ENCODE results near the gene UGT1A5.
"Not testable (repeated sequence)": the region's sequence is repeated elsewhere in the genome, so short reads cannot be mapped to it uniquely, and the experiment has no call there.

The UGT1A5 gene

GRCh38 chr2:233746475-233747282 is 34.0 kb downstream of the UGT1A5 start:
- no peak for DNase-seq (ENCODE audit: low read depth in 2 of 2)

- no peak for DNase-seq (ENCODE audit: low read depth in 2 of 2)
These were observed 34.5 kb downstream of the UGT1A5 start for GRCh38 chr2:233747283-233747544.

DNA sequence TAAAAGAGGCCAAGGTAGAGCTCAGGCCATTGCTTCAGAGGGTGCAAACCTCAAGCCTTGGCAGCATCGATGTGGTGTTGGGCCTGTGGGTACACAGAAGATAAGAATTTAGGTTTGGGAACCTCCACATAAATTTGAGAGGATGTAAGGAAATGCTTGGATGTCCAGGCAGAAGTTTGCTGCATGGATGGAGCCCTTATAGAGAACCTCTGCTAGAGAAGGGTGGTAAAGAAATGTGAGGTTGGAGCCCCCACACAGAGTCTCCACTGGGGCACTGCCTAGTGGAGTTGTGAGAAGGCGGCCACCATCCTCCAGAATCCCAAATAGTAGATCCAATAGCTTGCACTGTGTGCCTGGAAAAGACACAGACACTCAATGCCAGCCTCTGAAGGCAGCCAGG is 38.0 kb downstream of the UGT1A5 start:
- DNase-seq (ENCODE audit: low read depth in 2 of 2) = not testable (repeated sequence)

DNA sequence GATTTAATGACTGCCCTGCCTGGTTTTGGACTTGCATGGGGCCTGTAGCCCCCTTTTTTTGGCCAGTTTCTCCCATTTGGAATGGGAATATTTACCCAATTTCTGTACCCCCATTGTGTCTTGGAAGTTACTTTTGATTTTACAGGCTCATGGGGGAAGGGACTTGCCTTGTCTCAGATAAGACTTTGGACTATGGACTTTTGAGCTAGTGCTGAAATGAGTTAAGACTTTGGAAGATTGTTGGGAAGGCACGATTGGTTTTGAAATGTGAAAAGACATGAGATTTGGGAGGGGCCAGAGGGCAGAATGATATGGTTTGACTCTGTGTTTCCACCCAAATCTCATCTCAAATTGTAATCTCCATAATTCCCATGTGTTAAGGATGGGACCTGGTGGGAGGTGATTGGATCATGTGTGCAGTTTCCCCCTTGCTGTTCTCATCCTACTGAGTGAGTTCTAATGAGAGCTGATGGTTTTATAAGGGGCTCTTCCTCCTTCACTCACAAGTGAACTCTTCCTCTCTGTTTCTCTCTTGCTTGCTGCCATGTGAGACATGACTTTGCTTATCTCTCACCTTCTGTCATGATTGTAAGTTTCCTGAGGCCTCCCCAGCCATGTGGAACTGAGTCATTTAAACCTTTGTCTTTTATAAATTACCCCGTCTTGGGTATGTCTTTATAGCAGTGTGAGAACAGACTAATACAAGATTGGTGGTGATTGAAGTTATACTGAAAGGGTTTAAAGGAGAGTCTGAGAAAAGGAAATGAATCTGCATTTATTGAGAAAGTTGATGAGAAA is 38.7 kb downstream of the UGT1A5 start:
- DNase-seq (ENCODE audit: low read depth in 2 of 2) = not testable (repeated sequence)

- DNase-seq (ENCODE audit: low read depth in 2 of 2) = no peak
These were observed 42.3 kb downstream of the UGT1A5 start for GRCh38 chr2:233754872-233755611.

DNA sequence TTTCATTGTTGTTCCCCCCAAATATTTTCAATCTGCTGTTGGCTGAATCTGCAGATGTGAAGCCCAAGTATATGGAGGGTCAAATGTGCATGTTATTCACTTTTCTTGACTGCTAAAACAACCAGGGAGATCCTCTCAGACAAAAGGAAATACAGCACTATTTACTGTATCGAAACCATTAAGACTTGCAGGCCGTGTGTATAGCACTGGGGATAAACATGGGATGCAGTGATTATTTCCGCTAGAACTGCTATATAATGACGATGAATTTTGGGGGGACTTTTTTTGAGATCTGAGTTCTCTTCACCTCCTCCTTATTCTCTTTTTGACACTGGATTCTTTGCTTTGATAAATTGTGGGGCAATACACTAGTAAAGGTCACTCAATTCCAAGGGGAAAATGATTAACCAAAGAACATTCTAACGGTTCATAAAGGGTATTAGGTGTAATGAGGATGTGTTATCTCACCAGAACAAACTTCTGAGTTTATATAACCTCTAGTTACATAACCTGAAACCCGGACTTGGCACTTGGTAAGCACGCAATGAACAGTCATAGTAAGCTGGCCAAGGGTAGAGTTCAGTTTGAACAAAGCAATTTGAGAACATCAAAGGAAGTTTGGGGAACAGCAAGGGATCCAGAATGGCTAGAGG is 43.8 kb downstream of the UGT1A5 start:
- no peak for DNase-seq (ENCODE audit: low read depth in 2 of 2)

- DNase-seq (ENCODE audit: low read depth in 2 of 2) = no peak
These were observed 45.4 kb downstream of the UGT1A5 start for GRCh38 chr2:233758141-233758540.

DNA sequence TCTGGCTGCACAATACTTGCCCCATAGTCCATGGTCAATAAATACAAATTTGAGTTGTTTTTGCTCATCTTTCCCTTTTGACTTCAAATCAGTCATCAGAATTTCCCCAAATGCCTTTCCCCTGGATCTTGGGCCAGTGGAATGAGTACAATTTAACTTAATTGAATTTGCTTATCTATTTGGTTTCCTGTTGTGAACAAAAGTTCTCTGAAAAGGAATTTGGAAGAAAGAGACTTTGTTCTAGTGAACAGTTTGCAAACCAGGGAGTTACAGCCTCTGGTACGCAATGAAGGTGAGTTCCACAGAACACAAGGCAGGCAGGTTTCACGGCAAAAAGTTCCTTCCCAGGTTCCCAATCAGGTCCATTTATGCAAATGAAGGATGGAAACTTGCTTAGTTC is 46.1 kb downstream of the UGT1A5 start:
- DNase-seq (ENCODE audit: low read depth in 2 of 2) = no peak

DNA sequence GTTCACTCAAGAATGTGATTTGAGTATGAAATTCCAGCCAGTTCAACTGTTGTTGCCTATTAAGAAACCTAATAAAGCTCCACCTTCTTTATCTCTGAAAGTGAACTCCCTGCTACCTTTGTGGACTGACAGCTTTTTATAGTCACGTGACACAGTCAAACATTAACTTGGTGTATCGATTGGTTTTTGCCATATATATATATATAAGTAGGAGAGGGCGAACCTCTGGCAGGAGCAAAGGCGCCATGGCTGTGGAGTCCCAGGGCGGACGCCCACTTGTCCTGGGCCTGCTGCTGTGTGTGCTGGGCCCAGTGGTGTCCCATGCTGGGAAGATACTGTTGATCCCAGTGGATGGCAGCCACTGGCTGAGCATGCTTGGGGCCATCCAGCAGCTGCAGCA is 47.3 kb downstream of the UGT1A5 start, which contains the start of gene UGT1A1:
Gene UGT1A1 (plus strand): TSS at position 228 of the 400 bp plus-strand sequence. CDS start 18 bp downstream, at position 246.
- DNase-seq (ENCODE audit: low read depth in 2 of 2) = no peak

- no peak for DNase-seq (ENCODE audit: low read depth in 2 of 2)
These were observed 48.5 kb downstream of the UGT1A5 start for GRCh38 chr2:233761040-233761769.

GRCh38 chr2:233764264-233764663 is 51.6 kb downstream of the UGT1A5 start:
- no peak for DNase-seq (ENCODE audit: low read depth in 2 of 2)

- no peak for DNase-seq (ENCODE audit: low read depth in 2 of 2)
These were observed 52.1 kb downstream of the UGT1A5 start for GRCh38 chr2:233764761-233765160.

GRCh38 chr2:233766416-233766815 is 53.7 kb downstream of the UGT1A5 start:
- no peak for DNase-seq (ENCODE audit: low read depth in 2 of 2)

DNA sequence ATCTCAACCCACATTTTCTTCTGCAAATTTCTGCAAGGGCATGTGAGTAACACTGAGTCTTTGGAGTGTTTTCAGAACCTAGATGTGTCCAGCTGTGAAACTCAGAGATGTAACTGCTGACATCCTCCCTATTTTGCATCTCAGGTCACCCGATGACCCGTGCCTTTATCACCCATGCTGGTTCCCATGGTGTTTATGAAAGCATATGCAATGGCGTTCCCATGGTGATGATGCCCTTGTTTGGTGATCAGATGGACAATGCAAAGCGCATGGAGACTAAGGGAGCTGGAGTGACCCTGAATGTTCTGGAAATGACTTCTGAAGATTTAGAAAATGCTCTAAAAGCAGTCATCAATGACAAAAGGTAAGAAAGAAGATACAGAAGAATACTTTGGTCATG is 55.4 kb downstream of the UGT1A5 start:
- no peak for DNase-seq (ENCODE audit: low read depth in 2 of 2)

DNA sequence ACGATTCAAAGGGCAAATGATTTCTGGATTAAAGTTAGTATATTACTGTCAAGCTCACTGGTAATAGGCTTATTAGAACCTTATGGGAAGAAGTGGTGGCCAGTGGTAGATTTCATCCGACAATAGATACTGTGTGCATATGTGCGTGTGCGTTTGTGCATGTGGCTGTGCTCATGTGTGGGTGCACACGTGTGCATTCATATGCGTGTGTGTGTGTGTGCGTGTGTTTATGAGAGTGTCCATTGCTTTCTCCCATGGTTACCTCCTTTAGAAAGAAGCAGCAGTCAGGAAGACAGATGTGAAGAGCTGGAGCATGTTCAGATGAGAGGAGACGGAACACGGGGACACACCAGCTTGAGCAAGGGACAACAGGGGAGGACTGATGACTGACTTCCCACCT is 56.6 kb downstream of the UGT1A5 start:
- no peak for DNase-seq (ENCODE audit: low read depth in 2 of 2)

DNA sequence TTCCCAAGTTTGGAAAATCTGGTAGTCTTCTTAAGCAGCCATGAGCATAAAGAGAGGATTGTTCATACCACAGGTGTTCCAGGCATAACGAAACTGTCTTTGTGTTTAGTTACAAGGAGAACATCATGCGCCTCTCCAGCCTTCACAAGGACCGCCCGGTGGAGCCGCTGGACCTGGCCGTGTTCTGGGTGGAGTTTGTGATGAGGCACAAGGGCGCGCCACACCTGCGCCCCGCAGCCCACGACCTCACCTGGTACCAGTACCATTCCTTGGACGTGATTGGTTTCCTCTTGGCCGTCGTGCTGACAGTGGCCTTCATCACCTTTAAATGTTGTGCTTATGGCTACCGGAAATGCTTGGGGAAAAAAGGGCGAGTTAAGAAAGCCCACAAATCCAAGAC is 59.4 kb downstream of the UGT1A5 start:
- no peak for DNase-seq (ENCODE audit: low read depth in 2 of 2)

DNA sequence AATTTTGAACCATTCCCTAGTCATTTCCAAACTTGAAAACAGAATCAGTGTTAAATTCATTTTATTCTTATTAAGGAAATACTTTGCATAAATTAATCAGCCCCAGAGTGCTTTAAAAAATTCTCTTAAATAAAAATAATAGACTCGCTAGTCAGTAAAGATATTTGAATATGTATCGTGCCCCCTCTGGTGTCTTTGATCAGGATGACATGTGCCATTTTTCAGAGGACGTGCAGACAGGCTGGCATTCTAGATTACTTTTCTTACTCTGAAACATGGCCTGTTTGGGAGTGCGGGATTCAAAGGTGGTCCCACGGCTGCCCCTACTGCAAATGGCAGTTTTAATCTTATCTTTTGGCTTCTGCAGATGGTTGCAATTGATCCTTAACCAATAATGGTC is 59.9 kb downstream of the UGT1A5 start:
- no peak for DNase-seq (ENCODE audit: low read depth in 2 of 2)

- no peak for DNase-seq (ENCODE audit: low read depth in 2 of 2)
These were observed 61.1 kb downstream of the UGT1A5 start for GRCh38 chr2:233773854-233774253.

- no peak for DNase-seq (ENCODE audit: low read depth in 2 of 2)
These were observed 62.7 kb downstream of the UGT1A5 start for GRCh38 chr2:233775414-233775813.

- DNase-seq (ENCODE audit: low read depth in 2 of 2) = no peak
These were observed 65.3 kb downstream of the UGT1A5 start, which contains the start of gene MROH2A for GRCh38 chr2:233778030-233778429. TSS of gene MROH2A (plus strand) at chr2:233778330. CDS start at chr2:233779359, 1,029 bp downstream.

GRCh38 chr2:233779722-233780121 is 67.0 kb downstream of the UGT1A5 start:
- no peak for DNase-seq (ENCODE audit: low read depth in 2 of 2)
